ENCODE measurements around the gene TSC1. TPM values are rescaled to one million over a fixed set of nuclear protein-coding genes. Genes with fewer than 3 reads are reported as not detected.

Gene TSC1
- 15.6 and 19.3 TPM in 2 replicates for total RNA-seq (2014; rRNA removed)
- percentile 71 among the genes with signal in this experiment for Bru-seq, nascent RNA
- percentile 81 among the genes with signal in this experiment for BruChase-seq, experiment 1, labeled RNA remaining after a 6-hour chase
- BruChase-seq, experiment 2, labeled RNA remaining after a 2-hour chase: percentile 80 among the genes with signal in this experiment
- long read RNA-seq, full-length matches to known transcripts: 2 of 27 reads
- long read RNA-seq, partial matches to known transcripts: 1 of 27 reads
- long read RNA-seq, other reads (novel, unspliced or antisense): 24 of 27 reads

DNA sequence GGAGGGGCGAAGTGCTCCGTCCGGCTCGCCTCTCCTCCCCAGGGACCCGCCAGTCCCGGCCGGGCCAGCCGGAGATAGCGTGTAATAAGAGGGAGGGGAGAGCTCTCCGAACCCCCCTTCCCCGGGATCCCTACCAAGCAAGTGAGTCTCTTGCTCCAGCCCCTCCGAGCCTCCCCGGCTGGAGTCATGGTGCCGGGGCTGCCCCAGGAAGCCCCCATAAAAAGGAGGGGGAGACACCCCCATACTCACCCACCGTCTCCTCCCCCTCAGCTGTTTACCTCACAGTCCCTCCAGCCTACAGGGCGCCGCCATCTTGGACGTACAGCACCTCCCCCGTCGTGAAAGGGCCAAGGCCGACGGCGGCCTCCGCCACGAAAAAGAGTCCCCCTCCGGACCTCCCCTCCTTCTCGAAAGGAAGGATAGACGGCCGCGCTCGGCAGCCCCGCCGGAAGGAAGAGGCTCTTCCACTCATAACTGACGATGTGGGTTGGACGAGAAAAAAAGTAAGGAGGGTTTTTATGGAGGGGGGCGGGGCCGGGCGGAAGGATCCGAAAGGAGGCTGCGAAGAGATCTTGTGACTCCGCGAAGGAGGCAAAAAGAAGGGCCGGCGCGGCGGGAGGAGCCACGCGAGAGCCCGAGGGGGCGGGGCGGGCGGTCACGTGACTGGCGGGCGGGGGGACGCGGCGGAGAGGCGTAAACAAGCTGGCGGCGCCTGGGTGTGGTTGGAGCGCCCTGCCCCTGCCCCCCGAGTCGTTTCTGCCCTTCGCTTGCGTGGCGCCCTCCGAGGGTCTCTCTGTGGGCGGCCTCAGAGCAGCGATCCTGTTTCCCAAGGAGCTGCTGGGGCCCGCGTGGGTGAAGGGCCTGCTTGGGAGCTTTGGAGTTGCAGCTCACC lies at the start of gene TSC1:
Gene TSC1, minus strand, starts transcription at position 323 of the 892 bp plus-strand sequence. CDS start 15,744 bp downstream, outside the sequence.
- H3K9me3 ChIP-seq (ENCODE audit: low read length): no peaks in the 10 kb centered on the region
- H3K79me2 ChIP-seq (ENCODE audit: low read length): peaks cover 50% of the 10 kb centered on the region
- peak within 1 kb of the TSS; percentile 96 for H3K4me3 ChIP-seq (ENCODE audit: low read length)
- H3F3A ChIP-seq (ENCODE audit: low read length, unreplicated experiment): no peaks in the 10 kb centered on the region
- H4K20me1 ChIP-seq (ENCODE audit: low read length): no peaks in the 10 kb centered on the region
- ChIA-PET CTCF (no interaction called here), POLR2A (ENCODE audit: unreplicated experiment) (interaction anchor here (0.6 to 0.8 kb wide), 2 partner anchors 53 to 66 kb away, joined by 3 to 4 read pairs; no protein-coding TSS in a partner anchor)
- TF ChIP-seq, protein P1, sequence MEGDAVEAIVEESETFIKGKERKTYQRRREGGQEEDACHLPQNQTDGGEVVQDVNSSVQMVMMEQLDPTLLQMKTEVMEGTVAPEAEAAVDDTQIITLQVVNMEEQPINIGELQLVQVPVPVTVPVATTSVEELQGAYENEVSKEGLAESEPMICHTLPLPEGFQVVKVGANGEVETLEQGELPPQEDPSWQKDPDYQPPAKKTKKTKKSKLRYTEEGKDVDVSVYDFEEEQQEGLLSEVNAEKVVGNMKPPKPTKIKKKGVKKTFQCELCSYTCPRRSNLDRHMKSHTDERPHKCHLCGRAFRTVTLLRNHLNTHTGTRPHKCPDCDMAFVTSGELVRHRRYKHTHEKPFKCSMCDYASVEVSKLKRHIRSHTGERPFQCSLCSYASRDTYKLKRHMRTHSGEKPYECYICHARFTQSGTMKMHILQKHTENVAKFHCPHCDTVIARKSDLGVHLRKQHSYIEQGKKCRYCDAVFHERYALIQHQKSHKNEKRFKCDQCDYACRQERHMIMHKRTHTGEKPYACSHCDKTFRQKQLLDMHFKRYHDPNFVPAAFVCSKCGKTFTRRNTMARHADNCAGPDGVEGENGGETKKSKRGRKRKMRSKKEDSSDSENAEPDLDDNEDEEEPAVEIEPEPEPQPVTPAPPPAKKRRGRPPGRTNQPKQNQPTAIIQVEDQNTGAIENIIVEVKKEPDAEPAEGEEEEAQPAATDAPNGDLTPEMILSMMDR (conservative IDR thresholded peaks at IDR 0.05; ENCODE audit: low read depth, low read length): no peak
- TF ChIP-seq EZH2phosphoT487 (IDR thresholded peaks at IDR 0.05; ENCODE audit: borderline replicate concordance, low read length): no peak
- TF ChIP-seq EZH2 (IDR thresholded peaks at IDR 0.05; ENCODE audit: low read length, unreplicated experiment): no peak
- H3K27me3 ChIP-seq (ENCODE audit: low read length): no peaks in the 10 kb centered on the region
- H3K4me1 ChIP-seq (ENCODE audit: insufficient read depth, low read length): peaks cover 27% of the 10 kb centered on the region
- BruUV-seq (replicated peaks): no TSS peak
- no peaks in the 10 kb centered on the region for H3K36me3 ChIP-seq (ENCODE audit: low read depth, low read length)
- peak within 1 kb of the TSS; percentile 88 for H3K27ac ChIP-seq (ENCODE audit: low read length)
- H3K9me2 ChIP-seq (replicated peaks; ENCODE audit: low read length): no peaks in the 10 kb centered on the region
- peak; percentile 81 for DNase-seq
- peak; percentile 80 for ATAC-seq
- H3K9ac ChIP-seq (ENCODE audit: low read length): peak within 1 kb of the TSS; percentile 96
- peak within 1 kb of the TSS; percentile 83 for H3K4me2 ChIP-seq (ENCODE audit: low read length)
- peak within 1 kb of the TSS; percentile 90 for H2AFZ ChIP-seq (ENCODE audit: low read length)
- intact Hi-C loops (cut with micrococcal nuclease): no loop called here

- POLR2A ChIA-PET (ENCODE audit: unreplicated experiment): no interaction called here
- CTCF ChIA-PET: no interaction called here
- H3K27me3 ChIP-seq (ENCODE audit: low read length): no peaks in the 10 kb centered on the region
- H3K4me1 ChIP-seq (ENCODE audit: insufficient read depth, low read length): peaks cover 10% of the 10 kb centered on the region
- H3K79me2 ChIP-seq (ENCODE audit: low read length): no peaks in the 10 kb centered on the region
- ATAC-seq (no peak), DNase-seq (no peak)
- H4K20me1 ChIP-seq (ENCODE audit: low read length): no peaks in the 10 kb centered on the region
- H3K9me2 ChIP-seq (replicated peaks; ENCODE audit: low read length): no peaks in the 10 kb centered on the region
- H3K27ac ChIP-seq (ENCODE audit: low read length): no peak overlapping the region
- H3K36me3 ChIP-seq (ENCODE audit: low read depth, low read length): no peaks in the 10 kb centered on the region
- no peak overlapping the region for H2AFZ ChIP-seq (ENCODE audit: low read length)
- H3K9ac ChIP-seq (ENCODE audit: low read length): no peak overlapping the region
- no peak overlapping the region for H3K4me3 ChIP-seq (ENCODE audit: low read length)
- intact Hi-C loops (cut with micrococcal nuclease): no loop called here
- H3K4me2 ChIP-seq (ENCODE audit: low read length): no peak overlapping the region
- no peaks in the 10 kb centered on the region for H3F3A ChIP-seq (ENCODE audit: low read length, unreplicated experiment)
- H3K9me3 ChIP-seq (ENCODE audit: low read length): no peaks in the 10 kb centered on the region
- no TSS peak for BruUV-seq (replicated peaks)
- TF ChIP-seq, protein P1 (conservative IDR thresholded peaks at IDR 0.05; ENCODE audit: low read depth, low read length): no peak
- no peak for TF ChIP-seq EZH2 (IDR thresholded peaks at IDR 0.05; ENCODE audit: low read length, unreplicated experiment)
- TF ChIP-seq EZH2phosphoT487 (IDR thresholded peaks at IDR 0.05; ENCODE audit: borderline replicate concordance, low read length): no peak
Measured at GRCh38 chr9:132993511-132993939, 49.1 kb upstream of the TSC1 start.

Data from PC-3 (cell line).